GM12878 (cell line): ENCODE data around the gene FAM229A. TPM values are rescaled to one million over a fixed set of nuclear protein-coding genes. Genes with fewer than 3 reads are reported as not detected.

Experiments
- ATAC-seq: fragments of 200-7000 bp; cut with Tn5 transposase; 3 replicates; pipeline ENCODE4 v1.9.1; 2020; ENCODE audit warnings: mild to moderate bottlenecking, moderate library complexity
- BruUV-seq: library from RNA; stranded (reverse); fragments of 400-500 nt; replicated peaks from 2 replicates; lab custom pipeline; 2021; lab: Mats Ljungman, UMichigan
- CTCF ChIA-PET: fragments of 300-600 bp; sonication (Branson Sonifier 250); formaldehyde crosslinking; extraction: SDS; loops from one replicate; lab custom pipeline; 2021; ENCODE audit warnings: inconsistent platforms; lab: Yijun Ruan, JAX
- POLR2A ChIA-PET: fragments of 350-600 bp; formaldehyde crosslinking; extraction: SDS; loops from one replicate; lab custom pipeline; 2021; ENCODE audit warnings: inconsistent platforms; lab: Charles Lee
- RAD21 ChIA-PET: fragments of 300-600 bp; sonication (Branson Sonifier 250); formaldehyde crosslinking; loops from one replicate; lab custom pipeline; 2023; ENCODE audit warnings: antibody characterized with exemption; ENCODE audit not compliant: unreplicated experiment; lab: Charles Lee
- SMC1A ChIA-PET: fragments of 300-600 bp; sonication (Branson Sonifier 250); formaldehyde crosslinking; loops from one replicate; lab custom pipeline; 2023; ENCODE audit not compliant: unreplicated experiment, uncharacterized antibody; lab: Charles Lee
- DNase-seq: peaks from one replicate; pipeline ENCODE4 v3.0.0-alpha.2; 2011; ENCODE audit warnings: low read depth, low spot score
- FAIRE-seq: peaks from 3 replicates; lab custom pipeline; 2011; peaks lifted over from hg19 to GRCh38; lab: Jason Lieb, UNC
- H2AFZ ChIP-seq: 2 replicates; pipeline ENCODE4 v1.6.0; 2011; ENCODE audit warnings: low read depth, low read length, control low read depth; ENCODE audit not compliant: control insufficient read depth
- H3K27ac ChIP-seq: 2 replicates; pipeline ENCODE4 v1.5.1; 2011; ENCODE audit warnings: control low read depth; ENCODE audit not compliant: control insufficient read depth, insufficient read depth
- H3K27me3 ChIP-seq, 2 experiments: replicated peaks in 1 of 2; 2 replicates each; pipeline versions ENCODE4 v1.6.0 to v1.6.1; 2011; ENCODE audit warnings: low read length in 1 of 2; ENCODE audit not compliant: control insufficient read depth in 2 of 2, insufficient read depth in 2 of 2
- H3K36me3 ChIP-seq, 2 experiments: 2 replicates each; pipeline ENCODE4 v1.5.1; 2011; ENCODE audit warnings: low read length in 1 of 2; ENCODE audit not compliant: control insufficient read depth in 2 of 2, insufficient read depth in 2 of 2
- H3K4me1 ChIP-seq: 2 replicates; pipeline ENCODE4 v1.6.1; 2011; ENCODE audit warnings: mild to moderate bottlenecking, low read length, moderate library complexity, mixed read lengths; ENCODE audit not compliant: control insufficient read depth, insufficient read depth
- H3K4me2 ChIP-seq: 2 replicates; pipeline ENCODE4 v1.6.0; 2011; ENCODE audit warnings: control low read depth; ENCODE audit not compliant: control insufficient read depth, insufficient read depth
- H3K4me3 ChIP-seq: fragments of 200-600 bp; sonication (generic); 2 replicates; pipeline ENCODE4 v1.5.1; 2016
- H3K79me2 ChIP-seq: 2 replicates; pipeline ENCODE4 v1.6.0; 2011; ENCODE audit warnings: low read length; ENCODE audit not compliant: control insufficient read depth, insufficient read depth
- H3K9ac ChIP-seq: 2 replicates; pipeline ENCODE4 v1.8.0; 2011; ENCODE audit warnings: low read length, control low read depth, mixed read lengths; ENCODE audit not compliant: control insufficient read depth, insufficient read depth
- H3K9me3 ChIP-seq: replicated peaks from 3 replicates; pipeline ENCODE4 v1.5.1; 2011; ENCODE audit warnings: mild to moderate bottlenecking, low read length; ENCODE audit not compliant: control insufficient read depth, insufficient read depth
- H4K20me1 ChIP-seq: 2 replicates; pipeline ENCODE4 v1.6.0; 2011; ENCODE audit not compliant: control insufficient read depth, insufficient read depth
- CHD4 ChIP-seq: fragments of 200-600 bp; sonication (generic); IDR thresholded peaks from 2 replicates; pipeline ENCODE4 v1.6.1; 2016; ENCODE audit warnings: mild to moderate bottlenecking
- GABPA ChIP-seq: IDR thresholded peaks from 2 replicates; pipeline ENCODE4 v1.6.1; 2014; ENCODE audit warnings: antibody characterized with exemption, low read depth, mild to moderate bottlenecking, inconsistent platforms
- GATAD2B ChIP-seq: fragments of 450-650 bp; conservative IDR thresholded peaks from 2 replicates; pipeline ENCODE4 v1.6.1; 2017; ENCODE audit warnings: low read depth, mild to moderate bottlenecking, moderate library complexity
- HDGF ChIP-seq: fragments of 450-650 bp; IDR thresholded peaks from 2 replicates; pipeline ENCODE4 v1.6.1; 2016; ENCODE audit warnings: antibody characterized with exemption
- MTA3 ChIP-seq: IDR thresholded peaks from 2 replicates; pipeline ENCODE4 v1.6.1; 2012; ENCODE audit warnings: low read length, inconsistent platforms, borderline replicate concordance
- POLR2A ChIP-seq: IDR thresholded peaks from 2 replicates; pipeline ENCODE4 v1.6.1; 2011; ENCODE audit warnings: low read depth, mild to moderate bottlenecking, low read length
- POLR2AphosphoS5 ChIP-seq: IDR thresholded peaks from 2 replicates; pipeline ENCODE4 v1.6.1; 2011; ENCODE audit warnings: mild to moderate bottlenecking, low read length, inconsistent platforms
- POU2F2 ChIP-seq: IDR thresholded peaks from 3 replicates; pipeline ENCODE4 v1.6.1; 2011; ENCODE audit warnings: low read depth, mild to moderate bottlenecking, low read length, borderline replicate concordance
- RELB ChIP-seq: fragments of 450-650 bp; IDR thresholded peaks from 2 replicates; pipeline ENCODE4 v1.6.1; 2017; ENCODE audit warnings: low read depth, mild to moderate bottlenecking, moderate library complexity
- SMC3 ChIP-seq: IDR thresholded peaks from 2 replicates; pipeline ENCODE4 v1.6.1; 2011; ENCODE audit warnings: low read length, improper control_type of control experiment, borderline replicate concordance
- SRF ChIP-seq, 2 experiments: IDR thresholded peaks; 2 replicates each; pipeline ENCODE4 v1.6.1; 2011; ENCODE audit warnings: low read depth in 2 of 2, low read length in 2 of 2, mild to moderate bottlenecking in 1 of 2, moderate library complexity in 1 of 2
- SUPT20H ChIP-seq: IDR thresholded peaks from 2 replicates; pipeline ENCODE4 v1.6.1; 2011; ENCODE audit warnings: low read depth, mild to moderate bottlenecking, low read length, moderate library complexity, borderline replicate concordance; ENCODE audit not compliant: control insufficient read depth
- TARDBP ChIP-seq: IDR thresholded peaks from 2 replicates; pipeline ENCODE4 v1.6.1; 2016; ENCODE audit warnings: borderline replicate concordance
- WRNIP1 ChIP-seq: IDR thresholded peaks from 2 replicates; pipeline ENCODE4 v1.6.1; 2011; ENCODE audit warnings: low read depth, low read length, improper control_type of control experiment, borderline replicate concordance
- ZNF217 ChIP-seq: fragments of 450-650 bp; IDR thresholded peaks from 2 replicates; pipeline ENCODE4 v1.6.1; 2017; ENCODE audit warnings: antibody characterized with exemption, mild to moderate bottlenecking
- ZNF384 ChIP-seq: IDR thresholded peaks from 2 replicates; pipeline ENCODE4 v1.6.1; 2012; ENCODE audit warnings: low read depth, mild to moderate bottlenecking, low read length, improper control_type of control experiment, borderline replicate concordance
- ZNF592 ChIP-seq: fragments of 450-650 bp; IDR thresholded peaks from 2 replicates; pipeline ENCODE4 v1.6.1; 2017; ENCODE audit warnings: mild to moderate bottlenecking, moderate library complexity
- ZZZ3 ChIP-seq: IDR thresholded peaks from 2 replicates; pipeline ENCODE4 v1.6.1; 2011; ENCODE audit warnings: low read depth; ENCODE audit not compliant: control insufficient read depth, insufficient read length
- WGBS: methylation state at CpG from one replicate; pipeline ENCODE4 v1.1.6; 2016; ENCODE audit warnings: low lambda C conversion rate; ENCODE audit not compliant: insufficient replicate concordance, insufficient coverage; ENCODE audit errors: missing lambda C conversion rate; 5-methylcytosine and 5-hydroxymethylcytosine counted together
- in situ Hi-C: fragments of 300-500 bp; cut with MboI; formaldehyde crosslinking; loops from 9 replicates; pipeline ENCODE4 v1.14.3; 2018; ENCODE audit warnings: mixed read lengths
- intact Hi-C: fragments of 100-400 bp; cut with micrococcal nuclease; formaldehyde crosslinking; loops from one replicate; pipeline ENCODE4 v1.14.2; 2022; ENCODE audit not compliant: unreplicated experiment
- polyA plus RNA-seq, 11 experiments: library from polyadenylated mRNA; depleted of rRNA in 4 of 11; unstranded in 6 of 11; stranded (reverse) in 5 of 11; fragments of >200 nt; fragmentation: Nextera tagmentation in 4 of 11; fragmentation: Illumina TruSeq in 1 of 11; extraction: Ambion mirVana in 4 of 11; extraction: Trizol in 1 of 11; gene quantifications; 1 replicate in 1 of 11; 2 replicates in 10 of 11; pipeline versions ENCODE4 v1.2.1 to v1.2.3, GENCODE V29; 2011 to 2016; ENCODE audit warnings: inconsistent platforms in 2 of 11, missing spikeins in 2 of 11, low read depth in 1 of 11
- total RNA-seq, 4 experiments: library from RNA; depleted of rRNA in 3 of 4; stranded (reverse); fragments of >200 nt in 3 of 4; fragmentation: Illumina TruSeq in 1 of 4; extraction: Trizol in 1 of 4; gene quantifications; 2 replicates each; pipeline versions ENCODE4 v1.2.1 to v1.2.3, GENCODE V29; 2013 to 2021

The FAM229A gene
- total and polyA plus RNA-seq, 10 of the 15 experiments (the other 5 are each of a cell fraction or from before 2014, with no cell fraction given): 0.02 to 5.3 (median 1.4) TPM; not detected in 1

- 59% methylated on average over 9 of the region's 9 CpGs for WGBS
- peak overlapping the region; percentile 48 for H3K27ac ChIP-seq
- H3K36me3 ChIP-seq: peaks cover 29 to 30% of the 10 kb centered on the region in 2 experiments
- no TSS peak for BruUV-seq
- FAIRE-seq (no peak), DNase-seq (no peak)
- no peak overlapping the region for H2AFZ ChIP-seq
- ChIA-PET RAD21 (interaction anchor here (0.8 to 2.5 kb wide), 6 partner anchors 11 to 111 kb away, joined by 3 to 13 read pairs (median 4); partner anchors contain the start of gene BSDC1), POLR2A (interaction anchor here (0.6 to 2.3 kb wide), 5 partner anchors 11 to 170 kb away, joined by 3 to 10 read pairs (median 7); partner anchors contain the start of genes BSDC1 and LCK), CTCF (interaction anchor here (0.6 to 5.2 kb wide), 12 partner anchors 13 to 357 kb away, joined by 3 to 29 read pairs (median 4); partner anchors contain the start of gene BSDC1), SMC1A (interaction anchor here (0.9 to 4.1 kb wide), 5 partner anchors 10 to 94 kb away, joined by 3 to 17 read pairs (median 6); no protein-coding TSS in a partner anchor)
- H4K20me1 ChIP-seq: no peaks in the 10 kb centered on the region; the same call in 1 of the 2 replicates
- in situ Hi-C loops: no loop called here
- H3K4me2 ChIP-seq: peak overlapping the region; percentile 78
- H3K27me3 ChIP-seq: no peaks in the 10 kb centered on the region
- intact Hi-C loops: loop anchor here (2.0 kb wide), 2 partner anchors 38 to 60 kb away; partner anchors contain the start of gene BSDC1
- TF ChIP-seq POU2F2 (peak; percentile 10; the same call in 1 of the 3 replicates), SRF (IDR thresholded peaks at IDR 0.05; ENCODE audit: low read depth in 2 of 2, low read length in 2 of 2) (no peak), POLR2AphosphoS5 (peak; percentile 88), ZZZ3 (no peak), MTA3 (peak; percentile 79; the same call in 1 of the 2 replicates), HDGF (0 out of 2 replicates have a peak, but pooled peaks have one; percentile 15), CHD4 (no peak), SUPT20H (no peak), RELB (no peak), GABPA (no peak), TARDBP (no peak), WRNIP1 (no peak), GATAD2B (no peak), ZNF217 (no peak), POLR2A (peak; percentile 49), SMC3 (no peak), ZNF384 (no peak), ZNF592 (no peak)
- TF ChIP-seq, all 136 proteins: peak for 5
- H3K9ac ChIP-seq: peak overlapping the region; percentile 83
- ATAC-seq: 0 out of 3 replicates have a peak, but pooled peaks have one; percentile 2
- peaks cover 24% of the 10 kb centered on the region for H3K79me2 ChIP-seq
- H3K4me3 ChIP-seq: peak overlapping the region; percentile 80
- peaks cover 47% of the 10 kb centered on the region for H3K4me1 ChIP-seq
- no peaks in the 10 kb centered on the region for H3K9me3 ChIP-seq
These were observed 27.9 kb downstream of the FAM229A start for GRCh38 chr1:32334274-32334861.
